HG03432 (cell line): ENCODE measurements around the gene RGS13.

Source experiments
- ATAC-seq: cut with Tn5 transposase; IDR thresholded peaks from one replicate; pipeline ENCODE4 v1.9.1; 2021; ENCODE audit warnings: mild to moderate bottlenecking, moderate library complexity; ENCODE audit not compliant: unreplicated experiment

Gene RGS13, protein sequence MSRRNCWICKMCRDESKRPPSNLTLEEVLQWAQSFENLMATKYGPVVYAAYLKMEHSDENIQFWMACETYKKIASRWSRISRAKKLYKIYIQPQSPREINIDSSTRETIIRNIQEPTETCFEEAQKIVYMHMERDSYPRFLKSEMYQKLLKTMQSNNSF

DNA sequence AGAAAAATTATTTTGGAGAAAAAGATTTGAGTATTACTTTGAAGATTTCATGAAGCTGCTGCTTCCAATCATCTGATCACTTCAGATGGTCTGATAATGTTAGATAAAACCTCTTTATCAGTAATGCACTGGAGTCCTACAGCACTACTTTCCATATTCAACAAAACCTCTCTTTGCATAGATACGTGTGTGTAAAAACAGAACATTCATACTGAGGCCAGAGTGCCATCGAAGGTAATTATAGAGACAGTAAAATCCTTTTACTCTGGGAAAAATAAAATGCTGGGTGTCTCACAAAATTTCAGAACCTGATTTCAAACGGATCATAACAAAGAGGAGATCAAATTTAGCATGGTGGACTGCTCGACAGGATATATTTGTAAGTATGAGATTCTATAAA is at the start of gene RGS13:
TSS of gene RGS13 (plus strand) at position 209 of the 400 bp plus-strand sequence. CDS start 8,188 bp downstream, outside the sequence.
- no peak for ATAC-seq

DNA sequence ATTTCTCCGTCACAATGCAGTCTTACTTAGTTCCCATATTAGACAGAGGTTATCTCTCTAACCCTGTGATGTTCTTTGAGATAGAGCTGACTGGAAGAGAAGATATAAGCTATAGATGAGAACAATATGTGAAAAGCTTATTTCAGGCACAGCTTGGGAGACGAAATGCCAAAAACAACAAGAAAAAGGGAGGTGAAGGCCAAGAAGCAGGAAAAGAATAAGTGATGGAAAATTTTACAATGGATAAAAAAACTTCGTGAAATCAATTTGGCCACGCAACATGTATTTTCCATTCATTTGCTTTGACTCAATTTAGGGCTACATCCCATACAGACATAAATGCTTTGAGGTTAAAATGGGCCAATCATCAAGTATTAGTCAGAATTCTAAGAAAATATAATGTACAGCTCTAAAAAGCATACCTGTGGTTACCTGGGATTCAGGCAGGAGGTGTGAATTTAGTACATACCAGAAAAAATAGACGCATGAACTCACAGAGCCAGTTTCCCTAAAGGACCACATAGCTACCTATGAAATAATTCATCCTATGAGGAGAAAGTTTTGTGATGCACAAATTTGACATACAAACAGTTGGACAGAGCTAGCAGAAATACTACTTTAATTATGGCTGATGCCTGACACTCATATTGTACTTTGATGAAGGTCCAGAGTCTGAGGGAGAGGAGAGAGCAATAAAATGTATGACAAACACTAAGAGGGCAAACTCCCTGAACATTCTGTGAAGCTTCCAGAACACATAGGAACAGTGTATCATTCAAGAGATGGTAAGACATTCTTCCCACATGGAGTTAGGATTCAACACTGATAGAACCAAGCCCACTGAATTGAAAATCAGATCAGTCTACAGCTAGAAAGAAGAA is 48.3 kb upstream of the RGS13 start:
- no peak for ATAC-seq

DNA sequence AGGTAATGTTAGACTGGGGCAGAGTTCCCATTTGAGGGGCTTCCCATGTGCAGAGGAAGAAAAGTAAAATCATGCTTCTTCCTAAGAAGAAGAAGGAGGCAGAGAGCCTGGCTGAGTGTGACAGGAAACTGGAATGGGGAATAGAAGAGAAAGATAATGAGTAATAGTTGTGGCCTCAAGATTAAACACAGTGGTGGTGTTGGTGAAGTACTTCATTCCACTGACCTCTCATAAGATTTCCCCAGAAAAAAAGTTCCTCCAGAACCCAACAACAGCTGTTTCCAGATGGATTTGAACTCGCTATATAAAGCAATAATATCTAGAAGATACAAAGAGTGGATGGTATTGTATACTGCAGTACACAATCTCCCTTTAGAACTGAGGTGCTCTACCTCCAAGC is 47.4 kb upstream of the RGS13 start:
- no peak for ATAC-seq

DNA sequence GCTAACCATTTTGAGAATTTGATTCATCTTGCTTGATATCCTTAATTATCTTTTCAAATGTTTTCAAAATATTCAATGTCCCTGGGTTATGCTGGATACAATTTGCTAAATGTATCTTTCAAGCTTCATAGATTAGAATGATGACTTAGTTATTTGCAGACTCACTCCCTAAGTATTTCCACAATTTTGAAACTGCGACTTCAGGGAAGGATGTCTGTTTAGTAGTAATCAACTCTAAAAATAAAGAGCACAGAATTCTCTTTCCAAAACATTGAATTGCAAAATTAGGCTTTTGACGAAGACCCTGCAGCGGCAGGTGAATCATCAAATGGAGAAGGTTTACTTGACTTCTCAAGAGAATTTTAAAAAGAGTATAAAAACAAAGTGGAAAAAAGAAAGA is 46.1 kb upstream of the RGS13 start:
- no peak for ATAC-seq

DNA sequence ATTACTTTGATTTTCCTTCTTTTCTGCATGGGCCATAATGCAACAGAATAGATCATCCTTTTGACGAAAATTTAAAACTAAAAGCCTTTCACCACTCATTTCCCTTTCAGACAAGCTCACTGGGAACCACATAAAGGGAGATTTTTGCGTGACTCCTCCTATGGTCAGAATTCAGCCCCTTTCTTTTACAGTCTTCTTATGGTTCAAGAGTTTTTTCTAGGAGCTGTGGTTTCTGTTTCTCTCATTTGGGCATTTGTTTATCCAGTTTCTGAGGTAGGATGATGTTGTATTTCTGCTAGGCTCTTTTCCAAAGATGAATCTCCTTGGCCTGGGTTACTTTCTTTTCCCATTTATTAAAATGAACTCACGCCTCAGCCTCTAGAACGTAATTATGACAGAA is 43.4 kb upstream of the RGS13 start:
- peak; percentile 53 for ATAC-seq

DNA sequence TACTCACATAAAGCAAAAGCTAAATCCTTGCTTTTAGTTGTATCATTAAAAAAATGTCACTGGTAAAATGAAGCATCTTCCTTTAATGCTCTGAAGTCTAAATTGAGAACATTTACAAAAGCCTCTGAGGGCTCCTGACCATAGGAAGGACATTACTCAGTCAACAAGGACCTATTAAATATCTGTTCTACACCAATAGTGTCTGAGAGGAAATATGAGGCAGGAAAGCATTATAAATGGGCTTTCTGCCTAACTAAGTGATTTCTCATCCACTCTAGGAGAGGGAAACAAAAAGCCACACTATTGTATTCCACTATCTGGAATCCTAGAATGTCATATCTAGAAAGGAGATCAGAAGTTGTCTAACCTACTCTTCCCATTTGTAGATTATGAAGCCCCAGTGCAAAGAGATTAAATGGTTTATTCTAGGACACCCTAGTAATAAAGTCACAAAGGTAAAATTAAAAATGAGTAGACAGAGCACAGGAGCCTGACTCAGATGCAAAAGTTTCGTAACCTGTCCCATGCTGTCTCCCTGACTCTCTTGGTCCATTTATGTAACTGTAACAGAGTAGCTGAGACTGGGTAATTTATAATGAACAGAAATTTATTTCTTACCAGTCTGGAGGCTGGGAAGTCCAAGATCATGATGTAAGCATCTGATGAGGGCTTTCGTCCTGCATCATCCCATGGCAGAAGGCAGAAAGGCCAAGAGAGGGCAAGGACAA is 42.8 kb upstream of the RGS13 start:
- no peak for ATAC-seq

DNA sequence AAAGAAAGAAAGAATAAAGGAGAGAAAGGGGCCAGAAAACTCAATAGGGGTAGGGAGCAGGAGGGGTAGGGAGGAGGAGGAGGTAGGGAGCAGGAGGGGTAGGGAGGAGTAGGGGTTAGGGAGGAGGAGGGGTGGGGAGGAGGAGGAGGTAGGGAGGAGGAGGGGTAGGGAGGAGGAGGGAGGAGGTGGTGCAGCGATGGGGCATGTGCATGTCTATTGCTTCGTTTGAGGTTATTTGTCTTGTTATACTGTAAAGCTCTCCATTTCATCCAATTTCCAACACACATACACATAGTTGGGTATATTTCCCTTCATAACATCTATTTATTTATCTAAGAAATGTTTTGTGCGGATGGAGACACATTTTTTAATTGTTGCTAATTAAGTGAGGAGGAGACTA is 40.6 kb upstream of the RGS13 start:
- no peak for ATAC-seq

DNA sequence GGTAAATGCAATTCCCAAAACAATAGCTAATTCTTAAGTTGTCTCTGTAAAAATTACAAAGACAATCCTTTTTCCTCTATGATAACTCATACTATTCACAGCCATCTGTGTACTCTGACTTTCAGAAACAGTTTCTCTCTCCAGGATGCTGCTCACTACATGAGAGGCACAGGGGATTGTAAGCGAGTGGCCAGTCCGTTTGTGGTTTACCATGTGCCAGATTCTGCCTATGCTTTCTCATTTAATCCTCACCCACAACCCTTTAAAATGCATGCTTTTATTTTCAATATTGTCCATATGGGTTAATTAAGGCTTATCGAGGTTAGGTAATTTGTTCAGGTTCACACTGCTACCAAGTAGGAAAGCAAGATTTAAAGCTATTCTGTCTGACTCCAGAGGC is 37.4 kb upstream of the RGS13 start:
- ATAC-seq: no peak

DNA sequence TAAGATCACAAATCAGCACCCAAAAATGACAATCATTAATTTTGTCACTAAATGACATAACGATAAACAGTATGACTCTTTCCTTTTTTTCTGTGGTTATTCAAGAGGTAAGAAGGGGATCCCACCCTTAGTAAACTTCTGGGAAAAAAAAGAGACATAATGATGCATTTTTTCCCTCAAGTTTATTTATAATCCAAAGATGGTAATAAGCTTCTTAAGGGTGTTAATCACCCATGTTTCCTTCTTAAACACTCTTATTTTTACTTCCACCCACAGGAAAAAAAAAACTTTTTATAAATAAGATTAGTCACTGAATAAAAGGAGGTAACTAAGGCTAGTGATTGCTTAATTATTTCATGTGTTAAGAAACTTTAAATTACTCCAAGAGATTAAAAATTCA is 35.7 kb upstream of the RGS13 start:
- ATAC-seq: no peak

DNA sequence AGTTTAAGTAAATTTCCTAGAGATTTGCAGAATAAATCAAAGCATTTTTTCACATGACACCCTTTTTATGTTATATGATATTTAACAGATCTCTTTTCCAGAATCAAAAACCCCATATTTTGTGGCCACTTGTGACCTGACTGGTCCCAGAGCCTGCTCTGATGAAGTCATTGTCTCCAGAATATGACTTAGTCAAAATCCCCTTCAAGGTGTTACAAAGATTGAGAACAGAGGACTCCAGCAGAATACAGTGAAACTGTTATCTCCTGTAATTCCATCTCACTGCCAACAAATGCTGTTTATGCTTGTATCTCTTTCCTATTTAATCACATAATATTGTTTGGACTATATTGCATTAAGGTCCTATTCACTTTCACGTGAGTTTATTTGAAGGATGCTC is 34.8 kb upstream of the RGS13 start:
- peak; percentile 63 for ATAC-seq

DNA sequence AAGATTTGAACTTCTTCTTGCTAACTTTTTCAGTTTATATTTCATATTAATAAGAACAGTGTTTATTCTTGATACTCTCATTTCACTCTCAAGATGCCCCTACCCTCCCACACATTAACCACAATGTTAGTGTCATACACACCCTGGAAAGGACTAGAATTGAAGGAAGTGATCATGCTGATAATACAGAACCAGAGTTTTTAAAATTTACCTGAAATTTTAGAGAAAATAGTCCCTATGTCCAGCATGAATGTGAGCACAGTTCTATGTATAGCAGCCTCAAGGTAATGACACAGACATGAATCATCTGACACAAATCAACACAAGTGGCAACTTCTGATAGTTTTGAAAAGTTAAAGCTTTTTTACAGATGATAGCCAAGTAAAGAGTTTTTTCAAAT is 34.4 kb upstream of the RGS13 start:
- peak; percentile 37 for ATAC-seq

DNA sequence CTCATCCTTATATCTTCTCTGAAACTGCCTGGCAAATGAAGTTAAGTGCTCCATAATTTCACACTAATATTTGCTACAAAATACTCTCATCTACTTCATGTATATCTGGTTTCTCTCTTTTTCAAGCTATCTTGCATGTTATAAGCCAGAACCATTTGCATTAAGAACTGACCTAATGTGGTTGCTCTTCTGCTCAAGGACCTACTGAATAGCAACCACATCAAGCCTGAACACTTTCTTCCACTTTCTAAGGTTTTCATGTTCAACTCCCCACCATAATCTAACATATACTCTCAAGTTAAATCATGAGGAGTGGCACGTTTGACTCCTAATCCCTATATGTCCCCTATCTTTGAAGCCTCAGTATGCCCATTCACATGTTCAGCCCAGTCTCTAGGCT is 33.2 kb upstream of the RGS13 start:
- no peak for ATAC-seq

DNA sequence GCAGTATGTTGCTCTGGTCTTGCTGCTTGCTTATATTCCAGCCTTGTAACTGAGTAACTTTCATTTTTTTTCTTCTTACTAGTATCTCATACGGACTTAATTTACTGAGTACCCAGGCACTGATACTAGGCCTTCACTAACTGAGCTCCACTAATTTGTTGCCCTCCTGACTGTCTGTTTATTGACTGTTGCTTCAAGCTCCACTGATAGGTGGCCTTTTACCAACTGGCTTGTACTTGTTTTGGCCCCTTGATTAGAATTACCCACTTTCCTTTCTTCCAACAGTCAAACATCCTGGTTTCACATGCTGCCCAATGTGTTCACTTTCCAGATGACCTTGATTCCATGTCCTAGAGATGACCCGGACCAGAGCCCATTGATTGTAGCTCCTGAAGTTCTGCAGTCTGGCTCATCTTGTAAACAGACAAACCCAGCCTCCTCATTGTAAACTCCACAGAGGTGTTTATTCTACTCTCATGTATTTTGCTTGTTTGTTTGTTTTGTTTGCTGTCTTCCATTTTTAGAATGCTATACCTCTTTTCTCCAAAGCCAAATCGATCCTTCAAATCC is 32.6 kb upstream of the RGS13 start:
- ATAC-seq: no peak

DNA sequence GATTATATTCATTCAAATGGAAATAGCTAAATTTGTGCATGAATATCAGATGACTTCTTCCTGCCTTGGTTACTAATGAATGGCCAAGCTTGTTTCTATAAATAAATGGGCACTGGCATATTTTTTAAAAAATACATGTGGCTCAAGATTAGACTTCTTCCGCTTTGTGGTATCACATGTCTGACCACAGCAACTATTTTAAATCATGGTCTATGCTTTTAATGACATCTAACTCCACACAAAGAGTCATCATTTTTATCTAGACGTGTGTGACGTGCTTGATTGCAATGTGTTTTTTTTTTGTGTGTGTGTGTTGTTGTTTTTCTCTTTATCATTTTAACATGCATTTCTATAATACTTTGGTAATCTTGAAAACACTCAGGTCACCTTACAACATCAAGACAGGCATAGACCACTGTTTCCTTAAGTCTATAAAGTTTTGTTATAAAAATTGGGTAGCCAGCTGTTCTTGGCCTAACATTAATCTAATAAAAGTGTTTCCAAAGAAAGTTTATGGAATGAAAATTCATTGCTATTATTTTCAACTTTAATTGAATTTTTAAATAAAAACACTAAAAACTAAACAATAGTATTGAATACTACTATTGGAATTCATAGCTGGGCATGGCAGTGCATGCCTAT is 30.8 kb upstream of the RGS13 start:
- ATAC-seq: peak; percentile 38

DNA sequence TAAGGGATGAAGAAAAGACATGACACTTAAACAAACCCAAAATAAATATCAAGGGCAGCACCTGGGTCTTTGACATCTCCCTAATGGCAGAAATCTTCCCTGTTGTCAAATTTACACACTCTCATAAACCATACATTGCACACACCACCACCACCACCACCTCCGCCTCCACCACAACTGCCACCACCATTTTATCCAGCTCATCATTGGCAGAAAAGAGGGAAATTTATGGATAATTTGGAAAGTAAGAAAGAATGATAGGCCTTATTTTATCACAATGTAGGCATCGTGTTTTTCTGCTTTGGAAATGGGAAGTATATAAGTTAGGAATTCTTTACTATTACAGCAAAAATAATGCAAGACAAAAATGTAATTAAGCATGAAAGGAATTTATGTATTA is 27.3 kb upstream of the RGS13 start:
- no peak for ATAC-seq

DNA sequence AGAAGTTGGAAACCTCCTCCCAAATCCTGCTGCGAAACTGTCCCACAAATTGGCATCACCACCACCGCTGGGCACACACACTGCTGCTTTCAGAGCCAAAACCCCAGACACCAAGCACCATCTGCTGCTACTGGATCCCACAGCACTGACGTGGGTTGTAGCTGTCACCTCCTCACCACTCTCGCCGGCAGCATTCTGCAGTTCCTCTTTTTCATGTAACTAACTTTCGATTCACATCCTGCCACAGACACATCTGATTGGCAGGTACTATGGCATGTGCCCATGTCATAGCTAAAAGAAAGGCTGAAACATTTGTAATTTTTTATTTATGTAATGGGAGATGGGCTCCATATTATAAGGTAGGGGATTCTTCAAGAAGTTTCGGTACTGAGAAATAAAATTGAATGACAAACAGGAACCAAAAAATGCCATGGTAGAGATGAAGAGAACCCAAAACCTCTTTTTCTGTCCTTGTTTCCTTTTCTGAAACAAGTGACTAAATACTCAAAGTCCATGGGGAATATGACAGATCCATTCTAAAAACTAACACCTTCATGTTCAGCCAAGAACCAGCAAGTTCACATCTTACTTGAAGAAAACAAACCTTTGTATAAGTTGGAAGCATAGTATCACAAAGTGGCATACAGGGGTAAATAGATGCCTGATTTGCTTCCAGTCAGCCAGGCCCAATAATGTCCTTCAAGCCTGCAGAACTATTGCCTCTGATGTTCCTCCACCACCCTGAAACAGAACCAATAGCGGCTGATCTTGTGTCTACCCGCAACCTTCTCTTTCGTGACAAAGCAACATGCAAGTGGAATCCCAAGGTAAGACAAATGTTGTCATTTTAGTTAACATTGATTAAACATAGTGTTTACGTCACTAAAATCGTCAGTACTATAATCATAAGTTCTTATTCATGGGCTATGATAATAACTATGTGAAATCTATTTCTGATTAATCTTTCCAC is 26.6 kb upstream of the RGS13 start:
- peak; percentile 96 for ATAC-seq

DNA sequence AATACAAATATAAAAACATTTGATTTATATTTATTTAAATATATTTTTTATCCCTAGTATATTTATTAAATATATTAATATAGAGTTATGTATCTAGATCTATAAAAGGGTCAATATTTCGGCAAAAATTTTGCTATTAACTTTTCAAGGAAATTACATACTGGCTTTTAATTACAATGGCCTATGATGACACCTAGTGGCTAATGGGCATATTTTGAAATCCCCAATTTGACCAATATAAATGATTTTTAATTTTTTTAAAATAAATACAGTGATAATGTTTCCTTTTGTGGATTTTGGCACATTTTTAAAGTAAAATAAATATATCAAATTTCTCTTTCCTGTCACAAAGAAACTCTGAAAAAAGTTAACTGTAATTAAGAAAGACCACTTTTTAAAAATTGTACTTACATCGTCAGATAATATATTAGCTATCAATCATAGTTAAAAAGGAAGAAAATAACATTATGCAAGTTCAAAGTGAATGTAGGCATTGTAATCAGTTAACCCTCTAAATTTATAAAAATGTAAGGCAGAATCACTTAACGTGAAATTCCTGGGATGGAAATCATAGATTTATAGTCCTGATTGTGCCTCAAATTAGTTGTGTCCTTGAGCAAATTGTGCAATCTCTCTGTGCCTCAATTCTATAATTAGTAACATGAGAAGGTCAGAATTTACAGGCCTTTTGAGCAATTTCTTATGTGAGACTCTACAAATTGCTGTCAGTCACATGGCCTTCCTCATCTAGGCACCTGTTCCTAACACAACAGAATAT is 25.6 kb upstream of the RGS13 start:
- no peak for ATAC-seq

DNA sequence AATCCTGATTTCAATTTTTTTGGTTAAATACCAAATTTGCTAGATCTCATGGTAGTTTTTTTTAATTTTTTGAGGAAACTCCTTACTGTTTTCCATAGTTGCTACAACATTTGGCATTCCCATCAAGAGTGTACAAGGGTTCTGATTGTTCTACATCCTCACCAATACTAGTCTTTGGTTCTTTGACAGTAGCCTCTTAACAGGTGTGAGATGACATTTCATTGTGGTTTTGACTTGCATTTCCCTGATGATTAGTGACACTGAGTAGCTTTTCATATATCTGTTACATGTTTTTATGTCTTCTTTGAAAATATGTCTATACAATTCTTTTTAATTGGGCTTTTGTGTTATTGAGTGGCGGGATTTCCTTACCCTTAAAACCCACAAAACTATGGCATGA is 20.9 kb upstream of the RGS13 start:
- ATAC-seq: peak; percentile 81

DNA sequence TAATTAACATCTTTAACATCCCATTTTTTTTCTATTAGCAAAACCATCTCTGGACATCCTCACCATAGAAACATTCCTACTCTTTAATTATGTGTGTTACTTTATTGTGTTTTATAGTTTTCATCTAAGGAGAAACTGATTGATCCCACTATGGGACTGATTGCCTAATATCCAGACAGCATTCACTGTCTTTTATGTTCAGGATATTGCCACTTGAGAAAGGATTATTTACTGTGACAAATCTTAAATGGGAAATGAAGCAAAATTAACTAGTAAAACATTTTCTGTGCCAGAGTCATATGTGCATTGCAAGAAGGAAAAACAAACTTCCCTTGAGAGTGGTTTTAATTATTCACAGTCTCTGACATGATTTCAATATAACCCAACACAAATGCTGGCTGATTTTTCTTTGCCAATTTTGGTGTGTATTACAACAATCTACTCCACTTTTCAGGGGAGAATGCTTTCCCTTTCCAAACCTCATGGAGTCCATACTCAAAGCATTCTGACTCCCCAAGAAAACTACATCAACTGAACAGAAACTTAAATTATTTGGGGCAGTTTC is 15.8 kb upstream of the RGS13 start:
- no peak for ATAC-seq
